SH-SY5Y (cell line): Measurements from ENCODE around the gene PCDHB16.
"Not testable (repeated sequence)": the region's sequence is repeated elsewhere in the genome, so short reads cannot be mapped to it uniquely, and the experiment has no call there.

Experiments used
- GATA2 ChIP-seq: IDR thresholded peaks from 2 replicates; pipeline ENCODE4 v1.6.1; 2011; ENCODE audit warnings: mild to moderate bottlenecking, low read depth, low read length
- GATA3 ChIP-seq: IDR thresholded peaks from 2 replicates; pipeline ENCODE4 v1.6.1; 2011; ENCODE audit warnings: low read depth, mild to moderate bottlenecking, low read length, moderate library complexity

The PCDHB16 gene

GRCh38 chr5:141192110-141192725 lies 10.0 kb downstream of the PCDHB16 start, which contains the start of gene PCDHB10:
PCDHB10 (plus strand) TSS chr5:141192353; CDS start chr5:141192553, 200 bp downstream.
- TF ChIP-seq GATA3, result no peak
- no peak for TF ChIP-seq GATA2

DNA sequence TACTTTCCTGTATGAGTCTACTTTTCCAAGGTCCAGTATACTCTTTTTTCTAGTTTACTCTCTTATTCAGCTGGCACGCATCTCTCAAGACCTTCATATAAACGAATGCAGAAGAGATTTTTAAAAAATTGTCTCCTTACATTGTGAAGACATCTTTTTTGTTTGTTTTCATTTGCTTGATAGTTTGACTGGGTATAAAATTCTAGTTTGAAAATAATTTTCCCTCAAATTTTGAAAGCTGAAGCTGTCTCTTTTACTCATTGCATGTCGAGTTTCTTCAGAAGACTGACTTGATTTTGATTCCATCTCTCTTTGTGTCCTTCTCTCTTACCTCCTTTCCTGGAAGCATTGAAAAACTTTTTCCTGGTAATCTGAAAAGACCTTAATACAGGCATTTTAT lies 14.2 kb downstream of the PCDHB16 start:
- TF ChIP-seq GATA3, result no peak
- TF ChIP-seq GATA2, result no peak

GRCh38 chr5:141199359-141200235 lies 17.4 kb downstream of the PCDHB16 start, which contains the start of gene PCDHB11:
PCDHB11 (plus strand) TSS chr5:141199627; CDS start chr5:141199775, 148 bp downstream.
- no peak for TF ChIP-seq GATA2
- no peak for TF ChIP-seq GATA3

- TF ChIP-seq GATA2 (no peak), GATA3 (no peak)
Measured at GRCh38 chr5:141208478-141208877, 26.3 kb downstream of the PCDHB16 start, which contains the start of gene PCDHB12. PCDHB12 (plus strand) TSS chr5:141208719; CDS start chr5:141208908, 189 bp downstream.

- TF ChIP-seq GATA2, GATA3: not testable (repeated sequence)
Measured at GRCh38 chr5:141213656-141214339, 31.6 kb downstream of the PCDHB16 start, which contains the start of gene PCDHB13. PCDHB13 (plus strand) TSS chr5:141213919; CDS start chr5:141214124, 205 bp downstream.

DNA sequence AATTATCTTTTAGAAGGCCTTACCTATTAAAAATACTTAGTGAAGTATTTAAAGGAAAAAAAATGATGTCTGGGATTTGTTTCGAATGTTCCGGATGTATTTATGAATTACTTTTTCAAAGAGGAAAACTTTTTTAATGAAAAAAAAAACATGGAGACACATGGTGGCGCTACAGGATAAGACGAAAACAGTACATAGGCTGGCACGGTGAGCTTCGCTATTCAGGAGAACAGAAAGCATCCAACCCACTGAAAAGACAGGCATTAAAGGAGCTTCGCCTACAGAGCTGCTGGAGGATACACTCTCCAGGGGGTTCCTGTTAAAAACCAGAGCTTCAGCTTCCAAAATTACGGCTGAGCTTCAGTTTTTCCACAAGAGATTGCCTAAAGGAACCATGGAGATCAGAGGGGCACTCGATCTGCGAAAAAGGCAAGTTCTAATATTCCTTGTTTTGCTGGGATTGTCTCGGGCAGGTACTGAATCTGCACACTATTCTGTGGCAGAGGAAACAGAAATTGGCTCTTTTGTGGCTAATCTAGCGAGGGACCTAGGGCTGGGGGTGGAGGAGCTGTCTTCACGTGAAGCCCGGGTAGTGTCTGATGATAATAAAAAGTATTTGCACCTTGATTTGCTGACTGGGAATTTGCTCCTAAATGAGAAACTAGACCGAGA lies 41.1 kb downstream of the PCDHB16 start, which contains the start of gene PCDHB14:
PCDHB14 (plus strand) TSS at position 232 of the 672 bp plus-strand sequence; CDS start at position 395, 163 bp downstream.
- TF ChIP-seq GATA2 (no peak), GATA3 (no peak)

DNA sequence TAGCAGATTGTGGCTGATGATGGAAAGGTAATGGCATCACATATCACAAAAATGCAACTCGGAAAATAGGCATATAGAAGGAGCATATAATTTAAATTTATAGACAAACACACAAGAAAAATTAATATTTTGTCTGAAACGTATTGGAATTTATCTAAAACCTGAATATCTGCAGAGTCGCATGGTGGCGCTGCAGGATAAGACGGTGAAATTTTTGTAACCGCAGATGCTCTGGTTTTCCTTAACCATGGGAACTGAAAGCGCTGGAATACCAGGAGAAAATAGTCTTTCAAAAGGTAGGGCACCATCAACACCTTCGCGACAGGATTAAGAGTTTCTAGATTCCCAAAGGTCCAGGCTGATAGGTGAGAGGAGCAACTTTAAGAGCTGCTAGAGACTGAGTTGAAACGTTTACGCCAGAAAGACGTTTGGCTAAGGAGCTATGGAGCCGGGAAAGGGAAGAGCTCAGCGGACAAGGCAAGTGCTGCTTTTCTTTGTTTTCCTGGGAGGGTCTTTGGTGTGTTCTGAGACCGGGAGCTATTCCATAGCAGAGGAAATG lies 52.0 kb downstream of the PCDHB16 start:
- TF ChIP-seq GATA3 (no peak), GATA2 (no peak)
